RWPE2 (cell line): ENCODE measurements around the gene DPAGT1.

Experiments used
- ATAC-seq: fragments of 200-7000 bp; cut with Tn5 transposase; 3 replicates; pipeline ENCODE4 v1.9.1; 2021; ENCODE audit warnings: low read depth
- DNase-seq: peaks from one replicate; pipeline ENCODE4 v3.0.0-alpha.2; 2020; ENCODE audit warnings: low spot score
- H3K27ac ChIP-seq: fragments of 450-650 bp; 2 replicates; pipeline ENCODE4 v1.5.1; 2017; ENCODE audit warnings: mild to moderate bottlenecking; ENCODE audit not compliant: poor library complexity, severe bottlenecking
- H3K27me3 ChIP-seq: fragments of 250-450 bp; sonication (Bioruptor Pico); 2 replicates; pipeline ENCODE4 v1.5.1; 2021; ENCODE audit warnings: mild to moderate bottlenecking, moderate library complexity; ENCODE audit not compliant: insufficient read depth, poor library complexity, severe bottlenecking
- H3K36me3 ChIP-seq: fragments of 250-450 bp; sonication (Bioruptor Pico); 2 replicates; pipeline ENCODE4 v1.5.1; 2020; ENCODE audit warnings: low read depth, mild to moderate bottlenecking, moderate library complexity
- H3K4me1 ChIP-seq: fragments of 250-450 bp; sonication (Bioruptor Pico); 2 replicates; pipeline ENCODE4 v1.5.1; 2021; ENCODE audit warnings: mild to moderate bottlenecking, moderate library complexity; ENCODE audit not compliant: insufficient read depth, poor library complexity, severe bottlenecking
- H3K4me3 ChIP-seq: fragments of 250-450 bp; sonication (Bioruptor Pico); 2 replicates; pipeline ENCODE4 v1.5.1; 2021; ENCODE audit warnings: mild to moderate bottlenecking, moderate library complexity; ENCODE audit not compliant: severe bottlenecking
- H3K9me3 ChIP-seq: fragments of 250-450 bp; sonication (Bioruptor Pico); 2 replicates; pipeline ENCODE4 v1.5.1; 2021; ENCODE audit warnings: mild to moderate bottlenecking, moderate library complexity; ENCODE audit not compliant: severe bottlenecking
- CTCF ChIP-seq: fragments of 450-650 bp; IDR thresholded peaks from one replicate; pipeline ENCODE4 v1.5.1; 2017; ENCODE audit warnings: mild to moderate bottlenecking, moderate library complexity; ENCODE audit not compliant: poor library complexity, severe bottlenecking

The DPAGT1 gene

GRCh38 chr11:119130662-119131061 lies 29.0 kb upstream of the DPAGT1 start:
- TF ChIP-seq CTCF = no peak
- H3K27ac ChIP-seq = no peak overlapping the region
- no peaks in the 10 kb centered on the region for H3K27me3 ChIP-seq
- H3K9me3 ChIP-seq = no peaks in the 10 kb centered on the region
- H3K36me3 ChIP-seq = peaks cover 56% of the 10 kb centered on the region
- no peaks in the 10 kb centered on the region for H3K4me1 ChIP-seq
- DNase-seq (no peak), ATAC-seq (no peak)
- no peak overlapping the region for H3K4me3 ChIP-seq

- Histone ChIP-seq H3K4me3 (no peak overlapping the region), H3K27ac (no peak overlapping the region), H3K9me3 (no peaks in the 10 kb centered on the region), H3K4me1 (no peaks in the 10 kb centered on the region), H3K27me3 (no peaks in the 10 kb centered on the region), H3K36me3 (peaks cover 44% of the 10 kb centered on the region)
- ATAC-seq = no peak
- no peak for DNase-seq
- no peak for TF ChIP-seq CTCF
Measured at GRCh38 chr11:119126675-119127268, 25.1 kb upstream of the DPAGT1 start.

GRCh38 chr11:119125821-119126220 lies 24.2 kb upstream of the DPAGT1 start:
- Histone ChIP-seq H3K4me3 (no peak overlapping the region), H3K27ac (no peak overlapping the region), H3K27me3 (no peaks in the 10 kb centered on the region), H3K9me3 (no peaks in the 10 kb centered on the region), H3K36me3 (peaks cover 39% of the 10 kb centered on the region), H3K4me1 (no peaks in the 10 kb centered on the region)
- ATAC-seq = no peak
- TF ChIP-seq CTCF = no peak
- DNase-seq = no peak

- no peaks in the 10 kb centered on the region for H3K9me3 ChIP-seq
- no peaks in the 10 kb centered on the region for H3K27me3 ChIP-seq
- H3K27ac ChIP-seq = peak overlapping the region; percentile 7
- DNase-seq (no peak), ATAC-seq (no peak; the same call in 2 of the 3 replicates)
- no peak for TF ChIP-seq CTCF
- peaks cover 14% of the 10 kb centered on the region for H3K36me3 ChIP-seq
- no peaks in the 10 kb centered on the region for H3K4me1 ChIP-seq
- peak overlapping the region; percentile 91 for H3K4me3 ChIP-seq
Measured at GRCh38 chr11:119121811-119122124, 20.1 kb upstream of the DPAGT1 start.

GRCh38 chr11:119121008-119121810 lies 19.6 kb upstream of the DPAGT1 start, which contains the start of gene HINFP:
TSS of gene HINFP (plus strand) at chr11:119121580. CDS start at chr11:119126945, 5,365 bp downstream.
- H3K4me3 ChIP-seq = peak within 1 kb of the TSS; percentile 91
- no peaks in the 10 kb centered on the region for H3K4me1 ChIP-seq
- peaks cover 14% of the 10 kb centered on the region for H3K36me3 ChIP-seq
- ATAC-seq (peak; percentile 98), DNase-seq (peak; percentile 99)
- peak within 1 kb of the TSS; percentile 7 for H3K27ac ChIP-seq
- no peak for TF ChIP-seq CTCF
- no peaks in the 10 kb centered on the region for H3K9me3 ChIP-seq
- no peaks in the 10 kb centered on the region for H3K27me3 ChIP-seq
